C1 segment of cervical spinal cord (tissue), 14 donors: ENCODE data around the gene ZDHHC13.

Source experiments
- DNase-seq, 14 donors: peaks; one replicate each; lab custom pipeline; 2025; lab: John Stamatoyannopoulos, UW

Gene ZDHHC13, protein sequence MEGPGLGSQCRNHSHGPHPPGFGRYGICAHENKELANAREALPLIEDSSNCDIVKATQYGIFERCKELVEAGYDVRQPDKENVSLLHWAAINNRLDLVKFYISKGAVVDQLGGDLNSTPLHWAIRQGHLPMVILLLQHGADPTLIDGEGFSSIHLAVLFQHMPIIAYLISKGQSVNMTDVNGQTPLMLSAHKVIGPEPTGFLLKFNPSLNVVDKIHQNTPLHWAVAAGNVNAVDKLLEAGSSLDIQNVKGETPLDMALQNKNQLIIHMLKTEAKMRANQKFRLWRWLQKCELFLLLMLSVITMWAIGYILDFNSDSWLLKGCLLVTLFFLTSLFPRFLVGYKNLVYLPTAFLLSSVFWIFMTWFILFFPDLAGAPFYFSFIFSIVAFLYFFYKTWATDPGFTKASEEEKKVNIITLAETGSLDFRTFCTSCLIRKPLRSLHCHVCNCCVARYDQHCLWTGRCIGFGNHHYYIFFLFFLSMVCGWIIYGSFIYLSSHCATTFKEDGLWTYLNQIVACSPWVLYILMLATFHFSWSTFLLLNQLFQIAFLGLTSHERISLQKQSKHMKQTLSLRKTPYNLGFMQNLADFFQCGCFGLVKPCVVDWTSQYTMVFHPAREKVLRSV

DNA sequence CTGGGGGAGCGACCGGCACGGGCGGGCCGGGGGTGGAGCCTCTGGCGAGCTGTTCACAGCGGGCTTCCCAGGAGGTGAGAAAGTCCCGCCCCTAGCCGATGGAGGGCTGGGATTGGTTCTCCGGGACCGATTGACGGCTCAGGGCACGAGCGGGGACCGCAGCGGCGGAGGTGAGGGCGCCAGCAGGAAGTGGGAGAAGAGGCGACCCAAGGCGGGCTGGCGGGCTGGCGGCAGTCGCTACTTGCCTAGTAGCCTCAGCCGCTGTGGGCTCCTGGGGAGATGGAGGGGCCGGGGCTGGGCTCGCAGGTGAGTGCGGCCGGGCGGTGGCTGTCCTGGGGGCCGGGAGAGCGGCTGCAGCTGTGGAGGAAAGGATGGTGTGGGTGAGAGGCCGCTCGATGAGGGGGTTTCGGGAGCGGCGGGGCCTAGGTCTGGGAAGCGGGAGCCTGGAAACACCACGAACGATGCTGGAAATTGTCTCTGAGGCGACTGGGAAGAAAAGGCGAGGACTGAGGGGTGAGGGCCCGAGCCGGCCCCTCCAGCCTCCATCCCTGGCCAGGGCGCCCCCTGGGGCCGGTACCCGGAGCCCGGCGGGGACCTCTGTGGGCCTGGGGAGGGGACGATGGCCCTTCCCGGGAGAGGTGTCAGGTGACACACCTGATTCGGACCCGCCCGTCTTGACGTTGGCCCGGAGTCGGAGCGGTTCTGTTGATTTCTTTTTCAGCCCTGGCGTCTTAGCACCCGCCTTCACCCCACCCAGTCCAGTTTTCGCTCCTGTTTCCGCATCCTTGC is at the start of gene ZDHHC13:
ZDHHC13 (plus strand) TSS at position 198 of the 789 bp plus-strand sequence; CDS start at position 280, 82 bp downstream.
- peak; percentile 19 to 89 (median 82) for DNase-seq

- DNase-seq, result peak in 9 of 14 donors; percentile 1 to 51 (median 28)
These were observed 45.7 kb upstream of the ZDHHC13 start for GRCh38 chr11:19071255-19071654.

DNA sequence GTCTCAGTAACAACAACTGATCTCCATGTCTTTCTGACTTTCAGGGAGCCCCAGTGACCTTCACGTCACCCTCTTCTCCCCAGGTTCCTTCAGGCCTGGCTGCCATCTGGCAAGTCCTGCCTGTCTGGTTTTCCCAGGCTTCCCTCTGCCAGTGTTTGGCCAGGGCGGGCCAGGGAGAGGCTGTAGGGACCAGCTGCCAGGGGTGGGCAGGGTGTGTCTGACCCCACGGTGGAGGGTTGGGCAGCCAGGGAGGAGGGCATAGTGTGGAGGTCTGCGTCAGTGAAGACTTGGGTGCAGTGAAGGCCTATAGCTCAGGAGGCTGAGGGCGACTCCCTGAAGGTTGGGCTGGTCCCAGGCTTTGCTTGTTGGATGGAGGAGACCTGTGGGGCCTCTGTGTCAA is 44.5 kb upstream of the ZDHHC13 start:
- DNase-seq, result no peak

GRCh38 chr11:19073454-19074415 is 43.2 kb upstream of the ZDHHC13 start:
- no peak for DNase-seq

- no peak for DNase-seq
These were observed 41.3 kb upstream of the ZDHHC13 start for GRCh38 chr11:19075636-19076035.

- DNase-seq, result peak in 11 of 14 donors; percentile 1 to 56 (median 28)
These were observed 40.0 kb upstream of the ZDHHC13 start for GRCh38 chr11:19076744-19077589.

GRCh38 chr11:19077965-19078364 is 39.0 kb upstream of the ZDHHC13 start:
- no peak for DNase-seq

- peak in 5 of 14 donors; percentile 5 to 54 (median 43) for DNase-seq
These were observed 37.1 kb upstream of the ZDHHC13 start for GRCh38 chr11:19079643-19080440.

- peak in 2 of 14 donors; percentile 4 to 9 for DNase-seq
These were observed 36.4 kb upstream of the ZDHHC13 start for GRCh38 chr11:19080579-19080993.

DNA sequence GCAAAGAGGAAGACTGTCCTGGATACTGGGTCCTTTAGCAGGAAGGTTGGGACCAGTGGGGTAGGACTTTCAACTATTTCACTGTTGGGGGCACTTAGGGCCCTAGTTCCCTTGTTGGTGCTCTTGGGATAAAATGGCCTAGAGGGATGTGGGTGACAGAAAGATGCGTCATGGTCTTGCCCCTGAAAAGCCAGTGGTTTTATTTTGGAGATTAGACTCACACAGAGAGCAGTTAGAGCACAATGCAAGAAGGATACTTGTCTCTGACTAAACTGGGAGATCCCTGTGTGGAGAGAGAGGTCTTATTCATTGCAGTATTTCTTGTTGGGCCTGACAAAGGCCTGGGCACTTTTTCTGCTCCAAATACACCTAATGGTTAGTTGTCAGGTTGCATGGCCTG is 33.8 kb upstream of the ZDHHC13 start:
- no peak for DNase-seq

- DNase-seq, result no peak
These were observed 32.2 kb upstream of the ZDHHC13 start for GRCh38 chr11:19084661-19085315.

GRCh38 chr11:19087658-19088057 is 29.3 kb upstream of the ZDHHC13 start:
- DNase-seq, result no peak

- no peak for DNase-seq
These were observed 28.2 kb upstream of the ZDHHC13 start for GRCh38 chr11:19088791-19089190.

DNA sequence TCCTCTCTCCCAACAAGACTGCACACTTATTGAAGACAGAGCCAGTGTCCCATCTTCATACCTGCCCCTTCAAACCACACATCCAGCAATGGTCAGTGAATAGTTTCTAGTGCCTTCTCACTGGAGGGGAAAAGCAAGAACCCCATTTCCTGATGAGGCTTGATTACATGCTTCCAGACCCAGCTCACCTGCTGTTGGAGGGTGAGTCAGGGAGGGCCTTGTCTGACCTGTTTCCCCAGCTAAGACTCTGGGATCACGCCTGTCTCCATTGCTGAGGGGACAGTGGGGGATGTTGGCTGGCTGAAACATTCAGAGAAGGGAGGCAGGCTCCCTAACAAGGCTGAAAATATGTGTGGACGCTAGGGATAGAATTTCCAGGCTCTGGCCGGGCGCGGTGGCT is 27.5 kb upstream of the ZDHHC13 start:
- no peak for DNase-seq

- no peak for DNase-seq
These were observed 25.6 kb upstream of the ZDHHC13 start for GRCh38 chr11:19091366-19091765.

DNA sequence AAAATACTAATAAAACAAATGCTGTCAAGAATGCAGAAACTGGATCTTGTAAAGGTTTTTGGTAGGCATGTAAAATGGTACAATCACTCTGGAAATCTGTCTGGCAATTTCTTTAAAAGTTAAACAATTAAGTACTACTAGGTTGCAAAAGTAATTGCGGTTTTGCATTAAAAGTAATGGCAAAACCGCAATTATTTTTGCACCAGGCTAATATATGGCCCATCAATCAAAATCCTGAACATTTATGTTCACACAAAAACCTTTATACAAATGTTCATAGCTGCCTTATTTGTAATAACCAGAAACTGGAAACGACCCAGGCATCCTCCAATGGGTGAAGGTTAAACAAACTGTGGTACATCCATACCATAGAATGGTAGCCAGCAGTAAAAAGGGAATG is 24.6 kb upstream of the ZDHHC13 start:
- no peak for DNase-seq

DNA sequence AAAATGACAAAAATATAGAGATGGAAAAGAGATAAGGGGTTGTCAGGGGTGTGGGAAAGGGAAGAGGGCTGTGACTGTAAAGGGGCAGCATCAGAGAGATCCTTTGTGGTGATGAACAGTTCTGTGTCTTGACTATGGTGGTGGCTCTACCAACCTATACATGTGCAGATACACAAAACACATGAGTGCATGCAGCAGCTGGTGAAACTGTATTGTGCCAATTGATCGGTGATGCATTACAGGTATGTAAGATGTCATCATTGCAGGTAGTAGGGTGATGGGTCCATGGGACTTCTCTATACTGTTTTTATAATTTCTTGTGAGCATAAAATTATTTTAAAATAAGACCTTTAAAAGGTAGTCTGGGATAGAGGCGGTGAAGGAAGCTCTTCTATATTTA is 24.1 kb upstream of the ZDHHC13 start:
- no peak for DNase-seq

DNA sequence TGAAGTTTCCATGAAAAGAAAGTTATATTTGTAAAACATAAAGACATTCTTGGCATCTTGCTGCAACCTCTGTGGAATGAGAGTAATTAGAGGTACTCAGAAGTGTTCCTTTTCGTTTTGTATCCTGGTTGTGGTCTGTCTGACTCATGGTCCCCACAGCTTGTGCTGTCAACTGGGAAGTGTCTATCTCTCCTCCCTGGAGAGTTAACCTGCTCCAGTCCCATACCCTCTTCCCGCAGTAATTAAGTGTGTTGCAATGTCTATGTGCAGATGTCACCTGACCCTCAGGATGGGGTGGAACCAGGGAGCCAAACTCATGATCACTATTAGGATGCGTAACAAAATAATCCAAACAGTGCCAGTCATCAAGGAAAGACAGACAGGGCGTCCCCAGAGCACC is 23.0 kb upstream of the ZDHHC13 start:
- DNase-seq, result no peak

GRCh38 chr11:19094859-19095258 is 22.1 kb upstream of the ZDHHC13 start:
- no peak for DNase-seq
